K562 (cell line): Measurements from ENCODE around the gene CXXC4.

Source experiments
- CEBPB ChIP-seq: fragments of 450-650 bp; IDR thresholded peaks from 2 replicates; pipeline ENCODE4 v1.6.1; 2016; ENCODE audit warnings: missing genetic modification characterization, missing compliant biosample characterization
- ELF1 ChIP-seq: fragments of 200-800 bp; sonication (Bioruptor generic); IDR thresholded peaks from 2 replicates; pipeline ENCODE4 v1.6.1; 2016; ENCODE audit warnings: missing genetic modification characterization, missing compliant biosample characterization
- EZH2 ChIP-seq: IDR thresholded peaks from 2 replicates; pipeline ENCODE4 v1.6.1; 2012; ENCODE audit warnings: low read depth, mild to moderate bottlenecking, inconsistent platforms, low read length, borderline replicate concordance
- KAT8 ChIP-seq: fragments of 450-650 bp; IDR thresholded peaks from 2 replicates; pipeline ENCODE4 v1.6.1; 2016; ENCODE audit warnings: low read depth, mild to moderate bottlenecking
- KLF6 ChIP-seq: fragments of 250-450 bp; sonication (Bioruptor Pico); IDR thresholded peaks from 2 replicates; pipeline ENCODE4 v1.4.0; 2020; ENCODE audit warnings: mild to moderate bottlenecking, moderate library complexity, borderline replicate concordance
- STAT6 ChIP-seq: sonication (generic); formaldehyde crosslinking; IDR thresholded peaks from 2 replicates; pipeline ENCODE4 v1.8.1; 2023; ENCODE audit warnings: mild to moderate bottlenecking, missing genetic modification reagents
- THRB ChIP-seq: fragments of 450-650 bp; formaldehyde crosslinking; conservative IDR thresholded peaks from 2 replicates; pipeline ENCODE4 v1.4.0; 2022; ENCODE audit warnings: mild to moderate bottlenecking, missing genetic modification characterization
- ZNF780A ChIP-seq: fragments of 250-450 bp; sonication (Bioruptor Pico); IDR thresholded peaks from 2 replicates; pipeline ENCODE4 v1.5.0; 2021; ENCODE audit warnings: mild to moderate bottlenecking

GRCh38 chr4:104532677-104533076 lies 38.0 kb upstream of the CXXC4 start:
- TF ChIP-seq ZNF780A (no peak), ELF1 (tag) (no peak), EZH2 (no peak), THRB (CRISPR knock-in tag) (no peak), KAT8 (no peak), STAT6 (CRISPR knock-in tag) (no peak), KLF6 (CRISPR knock-in tag) (no peak), CEBPB (tag) (no peak)
